ENCODE measurements around the gene NIPSNAP2.

NIPSNAP2 gene

DNA sequence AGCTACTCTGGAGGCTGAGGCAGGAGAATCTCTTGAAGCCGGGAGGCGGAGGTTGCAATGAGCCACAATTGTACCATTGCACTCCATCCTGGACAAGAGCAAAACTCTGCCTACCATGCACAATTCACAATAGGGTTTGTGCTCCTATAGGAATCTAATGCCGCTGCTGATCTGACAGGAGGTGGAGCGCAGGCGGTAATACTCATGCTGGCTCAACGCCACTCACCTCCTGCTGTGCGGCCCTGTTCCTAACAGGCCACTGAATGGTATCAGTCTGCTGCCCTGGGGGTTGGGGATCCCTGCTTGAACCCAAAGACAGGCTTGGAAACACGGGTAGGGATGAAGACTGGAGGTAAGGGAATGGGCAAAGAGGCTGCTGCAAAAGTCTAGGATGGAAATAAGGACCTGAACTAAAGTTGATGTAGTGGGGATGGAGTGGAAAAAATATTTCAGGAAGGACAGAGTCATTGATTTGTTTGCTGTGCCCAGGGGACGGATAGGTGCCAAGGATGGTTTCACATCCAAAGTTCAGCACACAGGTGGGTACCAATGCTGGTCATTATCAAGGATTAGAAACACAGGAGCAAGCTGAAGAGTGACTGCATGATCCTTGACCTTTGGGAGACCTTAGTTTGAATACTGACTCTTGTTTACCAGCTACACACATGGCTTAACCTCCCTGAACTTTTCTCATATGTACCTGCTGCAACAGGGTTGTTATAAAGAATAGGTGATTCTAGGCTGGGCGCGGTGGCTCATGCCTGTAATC lies 10.5 kb upstream of the NIPSNAP2 start:
- Histone ChIP-seq H3K27ac (ENCODE audit: low read depth, low read length) (no peak overlapping the region), H2AK5ac (ENCODE audit: low read length) (no peak overlapping the region), H2BK5ac (ENCODE audit: low read depth, low read length, poor library complexity) (no peak overlapping the region), H3K4me3 (ENCODE audit: low read depth, low read length) (no peak overlapping the region), H2BK120ac (ENCODE audit: insufficient read depth, low read length, poor library complexity) (no peak overlapping the region), H4K91ac (ENCODE audit: low read depth, low read length) (no peak overlapping the region), H3K79me1 (ENCODE audit: low read length) (peaks cover 4% of the 10 kb centered on the region), H3K9me3 (ENCODE audit: insufficient read depth, low read depth, low read length) (peaks cover 3% of the 10 kb centered on the region), H3K18ac (ENCODE audit: low read length) (no peak overlapping the region), H3K27me3 (ENCODE audit: insufficient read depth, low read length) (no peaks in the 10 kb centered on the region), H3K36me3 (ENCODE audit: control insufficient read depth in 1 of 2, insufficient read depth in 2 of 2, low read length in 2 of 2) (peaks cover 9 to 10% of the 10 kb centered on the region in 2 experiments), H3K79me2 (ENCODE audit: control insufficient read depth, insufficient read depth, low read length, poor library complexity) (peaks cover 4% of the 10 kb centered on the region), H3K4ac (ENCODE audit: low read depth, low read length) (no peak overlapping the region), H4K8ac (ENCODE audit: low read depth, low read length) (no peak overlapping the region), H3K23ac (ENCODE audit: low read length) (no peak overlapping the region), H3K14ac (ENCODE audit: low read length) (no peak overlapping the region), H3K4me1 (ENCODE audit: control insufficient read depth in 1 of 2, insufficient read depth in 2 of 2, low read length in 2 of 2) (no peaks in the 10 kb centered on the region), H2BK12ac (ENCODE audit: low read length) (no peak overlapping the region), H2AFZ (ENCODE audit: insufficient read depth, low read length, poor library complexity) (no peak overlapping the region), H3K4me2 (ENCODE audit: low read length) (no peak overlapping the region), H4K12ac (ENCODE audit: low read depth, low read length) (no peak overlapping the region), H3K9ac (ENCODE audit: low read length) (no peak overlapping the region)
- no CpG with 5 or more reads among the region's 11 CpGs for WGBS (ENCODE audit: extremely low coverage, insufficient coverage, insufficient read length)
- DNase-seq: no peak

- H3K9ac ChIP-seq (ENCODE audit: low read length): no peak overlapping the region
- H4K12ac ChIP-seq (ENCODE audit: low read depth, low read length): no peak overlapping the region
- H3K27ac ChIP-seq (ENCODE audit: low read depth, low read length): no peak overlapping the region
- no peak overlapping the region for H3K23ac ChIP-seq (ENCODE audit: low read length)
- no peak overlapping the region for H4K91ac ChIP-seq (ENCODE audit: low read depth, low read length)
- no peak overlapping the region for H2BK12ac ChIP-seq (ENCODE audit: low read length)
- no peak overlapping the region for H3K4me2 ChIP-seq (ENCODE audit: low read length)
- no CpG with 5 or more reads among the region's 4 CpGs for WGBS (ENCODE audit: extremely low coverage, insufficient coverage, insufficient read length)
- no peaks in the 10 kb centered on the region for H3K79me1 ChIP-seq (ENCODE audit: low read length)
- no peaks in the 10 kb centered on the region for H3K79me2 ChIP-seq (ENCODE audit: control insufficient read depth, insufficient read depth, low read length, poor library complexity)
- H3K36me3 ChIP-seq (ENCODE audit: control insufficient read depth in 1 of 2, insufficient read depth in 2 of 2, low read length in 2 of 2): peaks cover 9 to 10% of the 10 kb centered on the region in 2 experiments
- H2BK120ac ChIP-seq (ENCODE audit: insufficient read depth, low read length, poor library complexity): no peak overlapping the region
- no peak overlapping the region for H2AFZ ChIP-seq (ENCODE audit: insufficient read depth, low read length, poor library complexity)
- no peak overlapping the region for H4K8ac ChIP-seq (ENCODE audit: low read depth, low read length)
- no peaks in the 10 kb centered on the region for H3K27me3 ChIP-seq (ENCODE audit: insufficient read depth, low read length)
- peaks cover 3% of the 10 kb centered on the region for H3K9me3 ChIP-seq (ENCODE audit: insufficient read depth, low read depth, low read length)
- no peak overlapping the region for H3K4ac ChIP-seq (ENCODE audit: low read depth, low read length)
- no peak overlapping the region for H2AK5ac ChIP-seq (ENCODE audit: low read length)
- no peak for DNase-seq
- H3K4me3 ChIP-seq (ENCODE audit: low read depth, low read length): no peak overlapping the region
- no peak overlapping the region for H2BK5ac ChIP-seq (ENCODE audit: low read depth, low read length, poor library complexity)
- no peak overlapping the region for H3K14ac ChIP-seq (ENCODE audit: low read length)
- H3K18ac ChIP-seq (ENCODE audit: low read length): no peak overlapping the region
- H3K4me1 ChIP-seq (ENCODE audit: control insufficient read depth in 1 of 2, insufficient read depth in 2 of 2, low read length in 2 of 2): no peaks in the 10 kb centered on the region
Measured at GRCh38 chr7:55957190-55957589, 7.2 kb upstream of the NIPSNAP2 start.

DNA sequence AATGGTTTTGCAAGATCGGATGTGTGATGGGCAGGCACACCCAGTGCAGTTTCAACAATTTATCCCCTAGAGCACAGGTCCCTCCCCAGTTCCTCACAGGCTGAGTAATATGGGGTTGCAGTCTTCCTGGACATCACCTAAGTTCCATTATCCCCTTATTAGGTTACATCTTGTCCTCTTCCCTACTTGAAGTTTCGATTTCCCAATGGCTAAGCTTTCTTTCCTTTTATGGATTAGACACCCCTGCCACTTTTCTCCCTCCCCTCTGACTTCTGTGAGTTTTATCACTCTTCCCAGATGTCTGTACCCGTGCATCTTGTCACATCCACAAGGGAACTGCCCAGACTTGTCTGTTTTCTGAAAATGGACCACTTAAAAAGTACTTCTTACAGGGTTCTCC lies 2.4 kb upstream of the NIPSNAP2 start:
- Histone ChIP-seq H2BK12ac (ENCODE audit: low read length) (no peak overlapping the region), H3K9me3 (ENCODE audit: insufficient read depth, low read depth, low read length) (peaks cover 3% of the 10 kb centered on the region), H3K36me3 (ENCODE audit: control insufficient read depth in 1 of 2, insufficient read depth in 2 of 2, low read length in 2 of 2) (no peaks in the 10 kb centered on the region), H4K8ac (ENCODE audit: low read depth, low read length) (no peak overlapping the region), H4K12ac (ENCODE audit: low read depth, low read length) (no peak overlapping the region), H2BK5ac (ENCODE audit: low read depth, low read length, poor library complexity) (no peak overlapping the region), H3K79me2 (ENCODE audit: control insufficient read depth, insufficient read depth, low read length, poor library complexity) (peaks cover 6% of the 10 kb centered on the region), H3K4me2 (ENCODE audit: low read length) (no peak overlapping the region), H3K79me1 (ENCODE audit: low read length) (peaks cover 8% of the 10 kb centered on the region), H3K18ac (ENCODE audit: low read length) (no peak overlapping the region), H3K4me3 (ENCODE audit: low read depth, low read length) (no peak overlapping the region), H3K4ac (ENCODE audit: low read depth, low read length) (no peak overlapping the region), H3K23ac (ENCODE audit: low read length) (no peak overlapping the region), H3K14ac (ENCODE audit: low read length) (no peak overlapping the region), H3K4me1 (ENCODE audit: control insufficient read depth in 1 of 2, insufficient read depth in 2 of 2, low read length in 2 of 2) (peaks cover 0 to 4% of the 10 kb centered on the region in 2 experiments), H4K91ac (ENCODE audit: low read depth, low read length) (no peak overlapping the region), H2BK120ac (ENCODE audit: insufficient read depth, low read length, poor library complexity) (no peak overlapping the region), H2AK5ac (ENCODE audit: low read length) (no peak overlapping the region), H3K9ac (ENCODE audit: low read length) (no peak overlapping the region), H3K27me3 (ENCODE audit: insufficient read depth, low read length) (no peaks in the 10 kb centered on the region), H3K27ac (ENCODE audit: low read depth, low read length) (no peak overlapping the region), H2AFZ (ENCODE audit: insufficient read depth, low read length, poor library complexity) (no peak overlapping the region)
- WGBS (ENCODE audit: extremely low coverage, insufficient coverage, insufficient read length): no CpG with 5 or more reads among the region's 3 CpGs
- DNase-seq: no peak

GRCh38 chr7:55963584-55964168 lies 709 bp upstream of the NIPSNAP2 start:
- no peak overlapping the region for H2AK5ac ChIP-seq (ENCODE audit: low read length)
- no peak overlapping the region for H3K27ac ChIP-seq (ENCODE audit: low read depth, low read length)
- H3K36me3 ChIP-seq (ENCODE audit: control insufficient read depth in 1 of 2, insufficient read depth in 2 of 2, low read length in 2 of 2): peaks cover 0 to 3% of the 10 kb centered on the region in 2 experiments
- no peak overlapping the region for H4K91ac ChIP-seq (ENCODE audit: low read depth, low read length)
- H3K9me3 ChIP-seq (ENCODE audit: insufficient read depth, low read depth, low read length): no peaks in the 10 kb centered on the region
- H2BK12ac ChIP-seq (ENCODE audit: low read length): no peak overlapping the region
- no peak overlapping the region for H2BK5ac ChIP-seq (ENCODE audit: low read depth, low read length, poor library complexity)
- H3K27me3 ChIP-seq (ENCODE audit: insufficient read depth, low read length): no peaks in the 10 kb centered on the region
- no peak for DNase-seq
- peak overlapping the region; percentile 85 for H4K8ac ChIP-seq (ENCODE audit: low read depth, low read length)
- H3K79me2 ChIP-seq (ENCODE audit: control insufficient read depth, insufficient read depth, low read length, poor library complexity): peaks cover 6% of the 10 kb centered on the region
- H3K14ac ChIP-seq (ENCODE audit: low read length): no peak overlapping the region
- no peak overlapping the region for H3K4ac ChIP-seq (ENCODE audit: low read depth, low read length)
- H3K4me1 ChIP-seq (ENCODE audit: control insufficient read depth in 1 of 2, insufficient read depth in 2 of 2, low read length in 2 of 2): peaks cover 0 to 4% of the 10 kb centered on the region in 2 experiments
- H3K23ac ChIP-seq (ENCODE audit: low read length): no peak overlapping the region
- no peak overlapping the region for H2BK120ac ChIP-seq (ENCODE audit: insufficient read depth, low read length, poor library complexity)
- H3K18ac ChIP-seq (ENCODE audit: low read length): no peak overlapping the region
- no peak overlapping the region for H2AFZ ChIP-seq (ENCODE audit: insufficient read depth, low read length, poor library complexity)
- H3K4me2 ChIP-seq (ENCODE audit: low read length): peak overlapping the region; percentile 75
- H3K79me1 ChIP-seq (ENCODE audit: low read length): peaks cover 8% of the 10 kb centered on the region
- H3K9ac ChIP-seq (ENCODE audit: low read length): peak overlapping the region; percentile 68
- H4K12ac ChIP-seq (ENCODE audit: low read depth, low read length): no peak overlapping the region
- no CpG with 5 or more reads among the region's 15 CpGs for WGBS (ENCODE audit: extremely low coverage, insufficient coverage, insufficient read length)
- no peak overlapping the region for H3K4me3 ChIP-seq (ENCODE audit: low read depth, low read length)
